ENCODE results near the gene PLA2G4B. TPM values are rescaled to one million over a fixed set of nuclear protein-coding genes. Genes with fewer than 3 reads are reported as not detected.

The PLA2G4B gene
- total RNA-seq, 6 experiments from 2014 or later, result 0.31 to 7.3 (median 4.7) TPM

GRCh38 chr15:41850482-41851166 is 12.0 kb downstream of the PLA2G4B start:
- TF ChIP-seq POLR2A (IDR thresholded peaks at IDR 0.05) (no peak), CTCF (IDR thresholded peaks at IDR 0.05) (no peak)
- Histone ChIP-seq H3K27ac (no peak overlapping the region), H3K4me1 (no peaks in the 10 kb centered on the region), H3K36me3 (peaks cover 0 to 20% (median 2%) of the 10 kb centered on the region in 4 donors), H3K4me3 (no peak overlapping the region), H3K27me3 (no peaks in the 10 kb centered on the region), H3K9me3 (no peaks in the 10 kb centered on the region)
- intact Hi-C loops (cut with DNase I), result no loop called here
- ATAC-seq (no peak), DNase-seq (no peak)
- 93% methylated on average over 3 of the region's 16 CpGs for WGBS (ENCODE audit: insufficient coverage, low coverage, low lambda C conversion rate, missing lambda C conversion rate)

GRCh38 chr15:41851167-41851523 is 12.5 kb downstream of the PLA2G4B start:
- Histone ChIP-seq H3K4me1 (no peaks in the 10 kb centered on the region), H3K36me3 (peaks cover 0 to 16% (median 2%) of the 10 kb centered on the region in 4 donors), H3K4me3 (no peak overlapping the region), H3K9me3 (no peaks in the 10 kb centered on the region), H3K27me3 (no peaks in the 10 kb centered on the region), H3K27ac (no peak overlapping the region)
- intact Hi-C loops (cut with DNase I), result no loop called here
- DNase-seq, result no peak
- no peak for TF ChIP-seq POLR2A (IDR thresholded peaks at IDR 0.05)
- no peak for TF ChIP-seq CTCF (IDR thresholded peaks at IDR 0.05)
- WGBS (ENCODE audit: insufficient coverage, low coverage, low lambda C conversion rate, missing lambda C conversion rate), result 39% methylated on average over 8 of the region's 11 CpGs
- peak in 3 of 4 donors; percentile 7 to 16 (median 9) for ATAC-seq

GRCh38 chr15:41851755-41852370 is 13.2 kb downstream of the PLA2G4B start:
- no CpG with 5 or more reads among the region's 8 CpGs for WGBS (ENCODE audit: insufficient coverage, low coverage, low lambda C conversion rate, missing lambda C conversion rate)
- Histone ChIP-seq H3K27ac (no peak overlapping the region), H3K4me1 (no peaks in the 10 kb centered on the region), H3K27me3 (no peaks in the 10 kb centered on the region), H3K36me3 (peaks cover 0 to 9% (median 2%) of the 10 kb centered on the region in 4 donors), H3K4me3 (no peak overlapping the region), H3K9me3 (no peaks in the 10 kb centered on the region)
- intact Hi-C loops (cut with DNase I), result no loop called here
- ATAC-seq (no peak), DNase-seq (no peak)
- TF ChIP-seq CTCF (IDR thresholded peaks at IDR 0.05) (no peak), POLR2A (IDR thresholded peaks at IDR 0.05) (no peak)

- H3K4me1 ChIP-seq, result no peaks in the 10 kb centered on the region
- no peak overlapping the region for H3K4me3 ChIP-seq
- H3K27me3 ChIP-seq, result no peaks in the 10 kb centered on the region
- ATAC-seq (no peak), DNase-seq (no peak)
- peaks cover 0 to 3% (median 0%) of the 10 kb centered on the region in 4 donors for H3K36me3 ChIP-seq
- H3K27ac ChIP-seq, result no peak overlapping the region
- no peak for TF ChIP-seq POLR2A (IDR thresholded peaks at IDR 0.05)
- TF ChIP-seq CTCF (IDR thresholded peaks at IDR 0.05), result no peak
- H3K9me3 ChIP-seq, result no peaks in the 10 kb centered on the region
- WGBS (ENCODE audit: insufficient coverage, low coverage, low lambda C conversion rate, missing lambda C conversion rate), result no CpG with 5 or more reads among the region's 17 CpGs
- intact Hi-C loops (cut with DNase I), result no loop called here
Observed at GRCh38 chr15:41852736-41853590, 14.3 kb downstream of the PLA2G4B start.
